OCI-LY3 (cell line): ENCODE data around the gene FOXJ2.

Experiments
- EZH2phosphoT487 ChIP-seq: fragments of 200-600 bp; shearing (Covaris generic); IDR thresholded peaks from 2 replicates; pipeline ENCODE4 v1.6.1; 2018; ENCODE audit warnings: antibody characterized with exemption, mixed run types, low read depth
- TF ChIP-seq, protein P1 (sequence below): fragments of 200-600, 300-600 bp; sonication (generic); IDR thresholded peaks from 2 replicates; pipeline ENCODE4 v1.5.1; 2014; ENCODE audit warnings: antibody characterized with exemption, low read length, low read depth

DNA sequence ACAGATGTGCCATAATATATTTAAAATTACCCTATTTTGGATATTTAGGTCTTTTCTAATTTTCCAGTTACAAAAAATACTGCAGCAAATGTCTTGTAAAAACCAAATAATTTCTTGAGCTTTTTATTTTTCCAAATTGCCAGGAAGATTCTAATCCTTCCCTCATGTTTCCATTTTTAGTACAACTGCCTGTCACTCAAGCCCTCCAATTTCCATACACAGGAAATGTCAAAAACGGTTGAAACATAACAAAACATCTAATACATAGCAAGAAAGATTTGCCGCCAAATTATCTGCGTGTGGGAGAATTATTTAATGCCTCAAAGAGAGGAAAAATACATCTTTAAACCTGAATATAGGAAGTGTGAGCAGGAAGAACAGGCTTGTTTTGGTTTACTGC, 2.3 kb upstream of the FOXJ2 start:
- TF ChIP-seq, protein P1, sequence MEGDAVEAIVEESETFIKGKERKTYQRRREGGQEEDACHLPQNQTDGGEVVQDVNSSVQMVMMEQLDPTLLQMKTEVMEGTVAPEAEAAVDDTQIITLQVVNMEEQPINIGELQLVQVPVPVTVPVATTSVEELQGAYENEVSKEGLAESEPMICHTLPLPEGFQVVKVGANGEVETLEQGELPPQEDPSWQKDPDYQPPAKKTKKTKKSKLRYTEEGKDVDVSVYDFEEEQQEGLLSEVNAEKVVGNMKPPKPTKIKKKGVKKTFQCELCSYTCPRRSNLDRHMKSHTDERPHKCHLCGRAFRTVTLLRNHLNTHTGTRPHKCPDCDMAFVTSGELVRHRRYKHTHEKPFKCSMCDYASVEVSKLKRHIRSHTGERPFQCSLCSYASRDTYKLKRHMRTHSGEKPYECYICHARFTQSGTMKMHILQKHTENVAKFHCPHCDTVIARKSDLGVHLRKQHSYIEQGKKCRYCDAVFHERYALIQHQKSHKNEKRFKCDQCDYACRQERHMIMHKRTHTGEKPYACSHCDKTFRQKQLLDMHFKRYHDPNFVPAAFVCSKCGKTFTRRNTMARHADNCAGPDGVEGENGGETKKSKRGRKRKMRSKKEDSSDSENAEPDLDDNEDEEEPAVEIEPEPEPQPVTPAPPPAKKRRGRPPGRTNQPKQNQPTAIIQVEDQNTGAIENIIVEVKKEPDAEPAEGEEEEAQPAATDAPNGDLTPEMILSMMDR = no peak
- no peak for TF ChIP-seq EZH2phosphoT487
